ES-I3 (cell line): ENCODE measurements around the gene ANXA6.

Experiments used
- H3K36me3 ChIP-seq: 2 replicates; pipeline ENCODE4 v1.6.1; 2013; ENCODE audit warnings: mild to moderate bottlenecking, low read length, control low read depth, moderate library complexity; ENCODE audit not compliant: insufficient read depth
- H3K4me1 ChIP-seq: 2 replicates; pipeline ENCODE4 v1.6.1; 2013; ENCODE audit warnings: mild to moderate bottlenecking, control low read depth, low read length; ENCODE audit not compliant: insufficient read depth
- H3K9ac ChIP-seq: 2 replicates; pipeline ENCODE4 v1.6.1; 2013; ENCODE audit warnings: low read depth, mild to moderate bottlenecking, low read length, moderate library complexity
- H3K9me3 ChIP-seq: 2 replicates; pipeline ENCODE4 v1.6.1; 2013; ENCODE audit warnings: mild to moderate bottlenecking, low read length, moderate library complexity; ENCODE audit not compliant: control insufficient read depth, insufficient read depth

The ANXA6 gene

GRCh38 chr5:151151793-151152192 lies 5.8 kb downstream of the ANXA6 start:
- Histone ChIP-seq H3K36me3 (no peaks in the 10 kb centered on the region), H3K9me3 (no peaks in the 10 kb centered on the region), H3K4me1 (peaks cover 25% of the 10 kb centered on the region; the same call in 1 of the 2 replicates), H3K9ac (no peak overlapping the region)

GRCh38 chr5:151151263-151151660 lies 6.3 kb downstream of the ANXA6 start:
- H3K4me1 ChIP-seq, result peaks cover 20% of the 10 kb centered on the region; the same call in 1 of the 2 replicates
- no peaks in the 10 kb centered on the region; the same call in 1 of the 2 replicates for H3K36me3 ChIP-seq
- no peak overlapping the region for H3K9ac ChIP-seq
- H3K9me3 ChIP-seq, result no peaks in the 10 kb centered on the region

GRCh38 chr5:151150471-151151262 lies 6.9 kb downstream of the ANXA6 start:
- Histone ChIP-seq H3K9me3 (no peaks in the 10 kb centered on the region), H3K36me3 (no peaks in the 10 kb centered on the region; the same call in 1 of the 2 replicates), H3K9ac (no peak overlapping the region), H3K4me1 (0 out of 2 replicates have a peak, but pooled peaks cover 16% of the 10 kb centered on the region)

GRCh38 chr5:151148583-151148982 lies 9.0 kb downstream of the ANXA6 start:
- Histone ChIP-seq H3K9ac (no peak overlapping the region), H3K4me1 (0 out of 2 replicates have a peak, but pooled peaks cover 12% of the 10 kb centered on the region), H3K36me3 (peaks cover 3% of the 10 kb centered on the region; the same call in 1 of the 2 replicates), H3K9me3 (no peaks in the 10 kb centered on the region)

- peaks cover 3% of the 10 kb centered on the region; the same call in 1 of the 2 replicates for H3K36me3 ChIP-seq
- no peaks in the 10 kb centered on the region for H3K9me3 ChIP-seq
- no peak overlapping the region for H3K9ac ChIP-seq
- peaks cover 18% of the 10 kb centered on the region for H3K4me1 ChIP-seq
Observed at GRCh38 chr5:151147033-151147432, 10.5 kb downstream of the ANXA6 start.

- Histone ChIP-seq H3K9me3 (no peaks in the 10 kb centered on the region), H3K36me3 (peaks cover 3% of the 10 kb centered on the region; the same call in 1 of the 2 replicates), H3K9ac (no peak overlapping the region), H3K4me1 (peaks cover 22% of the 10 kb centered on the region)
Observed at GRCh38 chr5:151146061-151146460, 11.5 kb downstream of the ANXA6 start.

- H3K9me3 ChIP-seq, result no peaks in the 10 kb centered on the region
- peaks cover 15% of the 10 kb centered on the region for H3K4me1 ChIP-seq
- H3K9ac ChIP-seq, result no peak overlapping the region
- peaks cover 3% of the 10 kb centered on the region; the same call in 1 of the 2 replicates for H3K36me3 ChIP-seq
Observed at GRCh38 chr5:151144922-151145321, 12.7 kb downstream of the ANXA6 start.

GRCh38 chr5:151144275-151144674 lies 13.3 kb downstream of the ANXA6 start:
- Histone ChIP-seq H3K36me3 (peaks cover 3% of the 10 kb centered on the region; the same call in 1 of the 2 replicates), H3K9ac (no peak overlapping the region), H3K4me1 (peaks cover 15% of the 10 kb centered on the region), H3K9me3 (no peaks in the 10 kb centered on the region)

GRCh38 chr5:151143645-151144044 lies 13.9 kb downstream of the ANXA6 start:
- Histone ChIP-seq H3K9me3 (no peaks in the 10 kb centered on the region; the same call in 1 of the 2 replicates), H3K4me1 (peaks cover 15% of the 10 kb centered on the region), H3K36me3 (peaks cover 3% of the 10 kb centered on the region; the same call in 1 of the 2 replicates), H3K9ac (no peak overlapping the region)

- H3K9ac ChIP-seq, result no peak overlapping the region
- peaks cover 15% of the 10 kb centered on the region for H3K4me1 ChIP-seq
Observed at GRCh38 chr5:151142933-151143332, 14.6 kb downstream of the ANXA6 start.

GRCh38 chr5:151141535-151141934 lies 16.0 kb downstream of the ANXA6 start:
- H3K4me1 ChIP-seq, result peaks cover 15% of the 10 kb centered on the region
- no peak overlapping the region for H3K9ac ChIP-seq
- H3K36me3 ChIP-seq, result peaks cover 16% of the 10 kb centered on the region
- H3K9me3 ChIP-seq, result no peaks in the 10 kb centered on the region; the same call in 1 of the 2 replicates

More at GRCh38 chr5:151142933-151143332, 14.6 kb downstream of the ANXA6 start:
- H3K9me3 ChIP-seq, result no peaks in the 10 kb centered on the region; the same call in 1 of the 2 replicates
- H3K36me3 ChIP-seq, result peaks cover 6% of the 10 kb centered on the region

GRCh38 chr5:151140686-151141459 lies 16.7 kb downstream of the ANXA6 start:
- Histone ChIP-seq H3K36me3 (peaks cover 21% of the 10 kb centered on the region), H3K9me3 (no peaks in the 10 kb centered on the region; the same call in 1 of the 2 replicates), H3K9ac (no peak overlapping the region), H3K4me1 (peaks cover 15% of the 10 kb centered on the region)

- H3K36me3 ChIP-seq, result peaks cover 23% of the 10 kb centered on the region
- H3K9me3 ChIP-seq, result no peaks in the 10 kb centered on the region; the same call in 1 of the 2 replicates
- no peak overlapping the region for H3K9ac ChIP-seq
- peaks cover 15% of the 10 kb centered on the region for H3K4me1 ChIP-seq
Observed at GRCh38 chr5:151139646-151140045, 17.9 kb downstream of the ANXA6 start.

- no peak overlapping the region for H3K9ac ChIP-seq
- H3K36me3 ChIP-seq, result peaks cover 26% of the 10 kb centered on the region
- peaks cover 15% of the 10 kb centered on the region for H3K4me1 ChIP-seq
Observed at GRCh38 chr5:151139015-151139414, 18.6 kb downstream of the ANXA6 start.

More at GRCh38 chr5:151139015-151139414, 18.6 kb downstream of the ANXA6 start:
- no peaks in the 10 kb centered on the region; the same call in 1 of the 2 replicates for H3K9me3 ChIP-seq
